Brain microvascular endothelial cell (primary cell): Measurements from ENCODE around the gene HIVEP2.
A peak's percentile ranks its signal among the peaks of the same experiment; 100 is the strongest.

Experiments
- DNase-seq: peaks from one replicate; pipeline ENCODE4 v3.0.0-alpha.2; 2020
- H3K27ac ChIP-seq: fragments of 250-450 bp; sonication (Bioruptor Pico); 2 replicates; pipeline ENCODE4 v1.5.1; 2020; ENCODE audit warnings: mild to moderate bottlenecking, moderate library complexity
- H3K27me3 ChIP-seq: fragments of 250-450 bp; sonication (Bioruptor Pico); replicated peaks from 2 replicates; pipeline ENCODE4 v1.5.1; 2020; ENCODE audit warnings: mild to moderate bottlenecking
- H3K36me3 ChIP-seq: fragments of 250-450 bp; sonication (Bioruptor Pico); replicated peaks from 2 replicates; pipeline ENCODE4 v1.5.1; 2020; ENCODE audit warnings: mild to moderate bottlenecking
- H3K4me3 ChIP-seq: 2 replicates; pipeline ENCODE4 v1.5.1; 2011; ENCODE audit warnings: low read depth, mild to moderate bottlenecking, control low read depth, low read length, moderate library complexity
- in situ Hi-C: cut with HindIII; loops from 2 replicates; pipeline ENCODE4 v1.10.0; 2017; ENCODE audit warnings: low sequenced_read_pairs, low pct_ligation_motif_present
- TF ChIP-seq, protein P1 (sequence below): IDR thresholded peaks from 2 replicates; pipeline ENCODE4 v1.5.1; 2011; ENCODE audit warnings: low read depth, mild to moderate bottlenecking, moderate library complexity, low read length, control low read depth, inconsistent platforms; ENCODE audit errors: missing control alignments

Gene HIVEP2

DNA sequence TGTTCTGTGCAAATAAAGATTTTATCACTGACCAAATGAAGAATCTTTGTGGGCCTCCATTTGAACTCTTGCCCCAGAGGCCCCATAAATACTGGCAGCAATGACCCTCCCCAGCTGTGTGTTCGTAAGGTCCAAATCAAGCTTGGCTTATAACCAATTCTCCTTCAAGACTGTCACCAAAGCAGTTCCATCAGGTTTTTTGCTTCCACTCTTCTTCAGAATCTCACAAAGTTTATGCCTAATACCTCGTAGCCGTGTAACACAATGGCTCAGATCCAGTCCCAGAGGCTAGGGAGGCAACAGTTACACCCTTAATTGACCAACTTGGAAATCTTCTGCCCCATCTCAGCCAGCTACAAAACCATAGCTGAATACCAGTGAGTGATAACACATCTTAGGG lies 120.5 kb downstream of the HIVEP2 start:
- H3K27me3 ChIP-seq = no peaks in the 10 kb centered on the region
- H3K4me3 ChIP-seq = no peak overlapping the region
- TF ChIP-seq, protein P1, sequence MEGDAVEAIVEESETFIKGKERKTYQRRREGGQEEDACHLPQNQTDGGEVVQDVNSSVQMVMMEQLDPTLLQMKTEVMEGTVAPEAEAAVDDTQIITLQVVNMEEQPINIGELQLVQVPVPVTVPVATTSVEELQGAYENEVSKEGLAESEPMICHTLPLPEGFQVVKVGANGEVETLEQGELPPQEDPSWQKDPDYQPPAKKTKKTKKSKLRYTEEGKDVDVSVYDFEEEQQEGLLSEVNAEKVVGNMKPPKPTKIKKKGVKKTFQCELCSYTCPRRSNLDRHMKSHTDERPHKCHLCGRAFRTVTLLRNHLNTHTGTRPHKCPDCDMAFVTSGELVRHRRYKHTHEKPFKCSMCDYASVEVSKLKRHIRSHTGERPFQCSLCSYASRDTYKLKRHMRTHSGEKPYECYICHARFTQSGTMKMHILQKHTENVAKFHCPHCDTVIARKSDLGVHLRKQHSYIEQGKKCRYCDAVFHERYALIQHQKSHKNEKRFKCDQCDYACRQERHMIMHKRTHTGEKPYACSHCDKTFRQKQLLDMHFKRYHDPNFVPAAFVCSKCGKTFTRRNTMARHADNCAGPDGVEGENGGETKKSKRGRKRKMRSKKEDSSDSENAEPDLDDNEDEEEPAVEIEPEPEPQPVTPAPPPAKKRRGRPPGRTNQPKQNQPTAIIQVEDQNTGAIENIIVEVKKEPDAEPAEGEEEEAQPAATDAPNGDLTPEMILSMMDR = no peak
- H3K27ac ChIP-seq = no peak overlapping the region
- DNase-seq = no peak
- no peaks in the 10 kb centered on the region for H3K36me3 ChIP-seq
- in situ Hi-C loops = no loop called here

DNA sequence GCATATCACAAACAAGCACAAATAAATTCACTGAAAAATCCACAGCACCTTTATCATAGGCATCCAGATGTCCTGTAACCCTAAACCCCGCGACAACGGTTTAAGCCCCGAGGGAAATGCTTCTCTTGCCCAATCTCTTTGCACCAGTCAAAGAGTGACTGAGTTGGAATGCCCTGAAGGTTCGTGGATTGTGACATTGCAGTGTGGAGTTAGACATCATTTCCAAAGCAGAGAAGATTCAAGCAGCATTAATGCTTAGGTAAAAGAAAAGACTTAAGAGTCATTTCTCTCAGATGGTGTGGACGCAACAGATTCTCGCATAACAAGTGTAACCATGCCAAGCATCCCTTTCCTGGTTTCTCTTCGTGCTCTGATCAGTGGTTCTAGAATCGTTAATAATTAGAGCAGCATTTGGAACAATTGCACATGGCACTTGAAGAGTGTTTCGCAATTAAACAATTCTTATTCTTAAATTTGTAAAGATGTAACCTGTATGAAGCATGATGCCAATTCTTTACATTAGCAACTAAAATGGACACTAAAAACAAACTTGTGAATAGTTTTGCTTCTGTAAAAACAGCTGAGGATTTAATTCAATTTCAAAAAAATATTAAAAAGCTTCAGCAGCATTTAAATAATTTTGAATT lies 121.6 kb downstream of the HIVEP2 start:
- no peaks in the 10 kb centered on the region for H3K27me3 ChIP-seq
- in situ Hi-C loops = no loop called here
- no peak overlapping the region for H3K27ac ChIP-seq
- TF ChIP-seq, protein P1 = no peak
- H3K36me3 ChIP-seq = no peaks in the 10 kb centered on the region
- no peak overlapping the region for H3K4me3 ChIP-seq
- DNase-seq = no peak

DNA sequence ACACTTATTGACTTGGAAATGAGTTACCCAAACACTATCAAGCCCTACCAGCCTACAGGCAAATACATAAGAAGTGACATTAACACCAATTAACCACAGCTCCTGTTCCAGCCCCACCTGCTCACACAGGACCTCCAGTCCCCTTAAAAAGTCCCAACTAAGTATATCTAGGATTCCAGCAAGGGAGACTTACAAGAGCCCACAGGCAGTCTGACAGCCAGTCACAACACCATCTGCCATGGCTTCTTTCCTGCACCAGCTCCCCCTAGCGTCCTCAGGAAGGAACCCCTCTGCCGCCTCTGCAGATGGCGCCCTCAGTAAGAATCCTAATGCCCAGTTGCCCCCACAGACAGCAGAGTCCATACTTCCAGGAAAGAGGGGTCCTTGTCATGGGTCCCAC lies 122.1 kb downstream of the HIVEP2 start:
- in situ Hi-C loops = no loop called here
- no peaks in the 10 kb centered on the region for H3K27me3 ChIP-seq
- no peaks in the 10 kb centered on the region for H3K36me3 ChIP-seq
- H3K4me3 ChIP-seq = no peak overlapping the region
- DNase-seq = no peak
- H3K27ac ChIP-seq = no peak overlapping the region
- TF ChIP-seq, protein P1 = peak; percentile 61

DNA sequence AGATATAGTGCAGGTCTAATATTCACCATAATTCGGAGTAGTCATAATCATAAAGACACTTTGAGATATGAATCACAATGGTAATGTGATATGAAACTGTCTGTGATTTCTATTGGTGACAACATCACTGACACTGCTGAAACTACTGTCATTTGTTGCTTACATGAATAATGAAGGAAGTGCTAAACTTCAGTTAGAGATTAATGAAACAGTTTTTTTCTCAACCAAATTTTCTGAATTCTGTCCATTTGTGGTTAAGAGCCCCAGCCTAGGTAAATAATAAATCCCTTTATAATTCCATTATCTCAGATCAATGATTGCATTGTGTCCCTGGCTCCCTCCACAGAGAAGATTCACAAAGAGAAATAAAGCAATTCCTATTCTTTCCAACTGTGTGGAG lies 122.6 kb downstream of the HIVEP2 start:
- TF ChIP-seq, protein P1 = no peak
- in situ Hi-C loops = no loop called here
- H3K36me3 ChIP-seq = no peaks in the 10 kb centered on the region
- no peak overlapping the region for H3K27ac ChIP-seq
- no peak overlapping the region for H3K4me3 ChIP-seq
- DNase-seq = no peak
- H3K27me3 ChIP-seq = no peaks in the 10 kb centered on the region

DNA sequence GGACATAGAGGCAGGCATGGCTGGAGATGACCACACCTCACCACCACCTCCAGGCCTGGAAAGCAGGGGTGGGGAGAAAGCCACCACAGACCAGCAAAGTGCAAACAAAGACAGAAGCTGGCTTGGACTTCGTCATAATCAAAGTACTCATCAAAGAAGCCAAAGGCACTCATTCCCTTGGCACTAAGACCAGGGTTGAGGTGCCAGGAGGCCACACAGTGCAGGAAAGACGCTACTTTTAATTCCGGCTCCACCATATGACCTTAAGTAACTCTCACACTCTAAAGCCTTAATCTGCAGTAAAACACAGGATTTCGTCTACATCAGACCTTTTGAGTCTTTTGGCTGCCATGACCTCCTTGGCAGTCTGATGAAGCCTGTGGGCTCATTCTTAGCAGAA lies 123.1 kb downstream of the HIVEP2 start:
- Histone ChIP-seq H3K36me3 (no peaks in the 10 kb centered on the region), H3K27ac (no peak overlapping the region), H3K27me3 (no peaks in the 10 kb centered on the region), H3K4me3 (no peak overlapping the region)
- DNase-seq = no peak
- in situ Hi-C loops = no loop called here
- TF ChIP-seq, protein P1 = no peak

DNA sequence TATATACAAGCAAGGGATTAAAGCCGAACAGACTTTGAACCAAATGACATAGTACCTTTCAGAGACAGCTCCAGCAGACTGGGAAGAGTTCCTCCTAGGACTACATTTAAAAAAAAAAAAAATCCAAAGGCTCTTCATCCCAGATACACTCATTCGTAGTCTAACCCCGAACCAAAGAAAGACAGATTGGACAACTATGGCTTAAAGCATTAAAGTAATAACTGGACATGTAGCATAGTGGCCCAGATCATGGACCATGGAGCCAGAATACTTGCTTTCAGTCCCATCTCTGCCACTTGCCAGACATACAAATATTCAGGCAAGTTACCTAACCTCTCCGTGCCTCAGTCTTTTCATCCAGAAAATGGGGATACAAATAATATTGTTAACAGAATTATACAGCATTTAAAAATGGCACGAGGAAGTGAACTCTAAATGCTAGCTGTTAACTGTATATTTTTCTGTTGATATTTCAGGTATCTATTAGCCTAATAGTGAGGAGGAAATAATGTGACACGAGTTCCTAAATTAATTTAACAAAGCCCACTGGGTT lies 123.7 kb downstream of the HIVEP2 start:
- Histone ChIP-seq H3K27me3 (no peaks in the 10 kb centered on the region), H3K4me3 (no peak overlapping the region), H3K36me3 (no peaks in the 10 kb centered on the region), H3K27ac (no peak overlapping the region)
- TF ChIP-seq, protein P1 = no peak
- no peak for DNase-seq
- in situ Hi-C loops = no loop called here
